Suprapubic skin (tissue), 4 donors: ENCODE results near the gene WDR81. TPM values are rescaled to one million over a fixed set of nuclear protein-coding genes. Genes with fewer than 3 reads are reported as not detected.

ENCODE experiments used
- DNase-seq, 2 donors: peaks; one replicate each; pipeline ENCODE4 v3.0.0-alpha.2; 2019; ENCODE audit warnings: low spot score in 2 of 2
- H3K27ac ChIP-seq: fragments of 200-600 bp; sonication (generic); one replicate; pipeline ENCODE4 v1.5.1; 2019
- H3K27me3 ChIP-seq: fragments of 200-600 bp; sonication (generic); one replicate; pipeline ENCODE4 v1.5.1; 2019
- H3K36me3 ChIP-seq: fragments of 200-600 bp; sonication (generic); one replicate; pipeline ENCODE4 v1.5.1; 2019
- H3K4me1 ChIP-seq: fragments of 200-600 bp; sonication (generic); one replicate; pipeline ENCODE4 v1.5.1; 2019
- H3K4me3 ChIP-seq: fragments of 200-600 bp; sonication (generic); one replicate; pipeline ENCODE4 v1.5.1; 2019; ENCODE audit warnings: mild to moderate bottlenecking
- H3K9me3 ChIP-seq: fragments of 200-600 bp; sonication (generic); one replicate; pipeline ENCODE4 v1.5.1; 2019
- CTCF ChIP-seq, 2 donors: fragments of 200-600 bp in 1 of 2; fragments of 450-650 bp in 1 of 2; sonication (generic) in 1 of 2; IDR thresholded peaks; one replicate each; pipeline ENCODE4 v1.5.1; 2016 to 2019; ENCODE audit warnings: antibody characterized with exemption in 2 of 2, mild to moderate bottlenecking in 1 of 2, moderate library complexity in 1 of 2
- EP300 ChIP-seq: sonication (generic); formaldehyde crosslinking; IDR thresholded peaks from one replicate; pipeline ENCODE4 v1.6.1; 2017; ENCODE audit warnings: antibody characterized with exemption
- POLR2A ChIP-seq, 2 donors: fragments of 450-650 bp; IDR thresholded peaks; one replicate each; pipeline ENCODE4 v1.6.1; 2017; ENCODE audit warnings: antibody characterized with exemption in 2 of 2, mild to moderate bottlenecking in 2 of 2, moderate library complexity in 2 of 2
- POLR2AphosphoS5 ChIP-seq, 3 donors: sonication (generic); formaldehyde crosslinking; IDR thresholded peaks; one replicate each; pipeline ENCODE4 v1.6.1; 2017; ENCODE audit warnings: antibody characterized with exemption in 3 of 3
- WGBS: methylation state at CpG from one replicate; pipeline ENCODE4 v1.1.5; 2018; 5-methylcytosine and 5-hydroxymethylcytosine counted together
- total RNA-seq, 4 donors: library from RNA; depleted of rRNA; stranded (reverse); fragments of >200 nt; gene quantifications; one replicate each; pipeline ENCODE4 v1.1.0, GENCODE V29; 2016

The WDR81 gene
- total RNA-seq, 4 donors from 2014 or later: 40.0 to 61.7 (median 51.3) TPM

GRCh38 chr17:1785930-1786329 is 61.4 kb downstream of the WDR81 start:
- no peaks in the 10 kb centered on the region for H3K9me3 ChIP-seq
- no peak overlapping the region for H3K4me3 ChIP-seq
- H3K36me3 ChIP-seq: peaks cover 14% of the 10 kb centered on the region
- DNase-seq: peak in 1 of 2 donors; percentile 46
- no peak overlapping the region for H3K27ac ChIP-seq
- H3K4me1 ChIP-seq: peaks cover 55% of the 10 kb centered on the region
- 59% methylated on average over 4 of the region's 4 CpGs for WGBS
- no peak for TF ChIP-seq CTCF (IDR thresholded peaks at IDR 0.05)
- no peak for TF ChIP-seq POLR2AphosphoS5 (IDR thresholded peaks at IDR 0.05)
- no peak for TF ChIP-seq POLR2A (IDR thresholded peaks at IDR 0.05)
- H3K27me3 ChIP-seq: no peaks in the 10 kb centered on the region

- 86% methylated on average over 7 of the region's 7 CpGs for WGBS
- Histone ChIP-seq H3K4me3 (no peak overlapping the region), H3K36me3 (peaks cover 6% of the 10 kb centered on the region), H3K27me3 (no peaks in the 10 kb centered on the region), H3K4me1 (peaks cover 47% of the 10 kb centered on the region), H3K27ac (peak overlapping the region; percentile 83), H3K9me3 (no peaks in the 10 kb centered on the region)
- DNase-seq: peak in 1 of 2 donors; percentile 55
- TF ChIP-seq CTCF (IDR thresholded peaks at IDR 0.05): no peak
- TF ChIP-seq POLR2A (IDR thresholded peaks at IDR 0.05): no peak
- no peak for TF ChIP-seq POLR2AphosphoS5 (IDR thresholded peaks at IDR 0.05)
- no peak for TF ChIP-seq EP300
Observed at GRCh38 chr17:1786708-1787107, 62.2 kb downstream of the WDR81 start.

- peak in 1 of 2 donors; percentile 72 for DNase-seq
- no peak overlapping the region for H3K4me3 ChIP-seq
- TF ChIP-seq POLR2AphosphoS5 (IDR thresholded peaks at IDR 0.05) (peak in 1 of 3 donors; percentile 54), CTCF (IDR thresholded peaks at IDR 0.05) (no peak), POLR2A (IDR thresholded peaks at IDR 0.05) (no peak), EP300 (no peak)
- no peaks in the 10 kb centered on the region for H3K9me3 ChIP-seq
- 67% methylated on average over 16 of the region's 16 CpGs for WGBS
- peaks cover 43% of the 10 kb centered on the region for H3K4me1 ChIP-seq
- peaks cover 6% of the 10 kb centered on the region for H3K36me3 ChIP-seq
- peak overlapping the region; percentile 83 for H3K27ac ChIP-seq
- no peaks in the 10 kb centered on the region for H3K27me3 ChIP-seq
Observed at GRCh38 chr17:1787301-1787902, 62.9 kb downstream of the WDR81 start.

Other genes starting within 250 kb of the WDR81 start
- 100 to 1,000 TPM in 2 of 4 donors, 10 to 100 TPM in 2; 74.9 to 116 (median 103) TPM for gene MYO1C, start 232.0 kb upstream of the WDR81 start, total RNA-seq
- 100 to 1,000 TPM in 3 of 4 donors, 10 to 100 TPM in 1; 91.8 to 160 (median 123) TPM for gene INPP5K, start 208.1 kb upstream of the WDR81 start, total RNA-seq
- gene PITPNA, start 161.9 kb upstream of the WDR81 start, total RNA-seq: 10 to 100 TPM; 49.6 to 71.9 (median 61.5) TPM
- gene SLC43A2, start 95.9 kb upstream of the WDR81 start, total RNA-seq: 10 to 100 TPM in 2 of 4 donors, 1 to 10 TPM in 2; 4.8 to 11.8 (median 10.6) TPM
- gene SCARF1, start 79.0 kb upstream of the WDR81 start, total RNA-seq: 10 to 100 TPM in 1 of 4 donors, 1 to 10 TPM in 3; 1.8 to 12.4 (median 4.6) TPM
- gene RILP, start 74.8 kb upstream of the WDR81 start, total RNA-seq: 10 to 100 TPM; 11.9 to 26.0 (median 20.1) TPM
- 100 to 1,000 TPM; 186 to 341 (median 220) TPM for gene PRPF8, start 39.8 kb upstream of the WDR81 start, total RNA-seq
- gene TLCD2, start 14.3 kb upstream of the WDR81 start, total RNA-seq: 1 to 10 TPM; 2.2 to 4.6 (median 2.9) TPM
- 1 to 10 TPM; 3.9 to 7.4 (median 5.9) TPM for gene SERPINF2, start 18.2 kb downstream of the WDR81 start, total RNA-seq
- 100 to 1,000 TPM; 146 to 256 (median 194) TPM for gene SERPINF1, start 37.4 kb downstream of the WDR81 start, total RNA-seq
- gene SMYD4, start 105.2 kb downstream of the WDR81 start, total RNA-seq: 10 to 100 TPM in 2 of 4 donors, 1 to 10 TPM in 2; 6.4 to 31.7 (median 14.3) TPM
- 10 to 100 TPM; 27.6 to 58.2 (median 36.7) TPM for gene RPA1, start 105.3 kb downstream of the WDR81 start, total RNA-seq